ENCODE measurements around the gene PFDN6. TPM values are rescaled to one million over a fixed set of nuclear protein-coding genes. Genes with fewer than 3 reads are reported as not detected.

Gene PFDN6
- total and polyA plus RNA-seq, 2 of the 13 experiments (the other 11 are each of a cell fraction or from before 2014, with no cell fraction given) = 75.5 to 87.0 TPM

DNA sequence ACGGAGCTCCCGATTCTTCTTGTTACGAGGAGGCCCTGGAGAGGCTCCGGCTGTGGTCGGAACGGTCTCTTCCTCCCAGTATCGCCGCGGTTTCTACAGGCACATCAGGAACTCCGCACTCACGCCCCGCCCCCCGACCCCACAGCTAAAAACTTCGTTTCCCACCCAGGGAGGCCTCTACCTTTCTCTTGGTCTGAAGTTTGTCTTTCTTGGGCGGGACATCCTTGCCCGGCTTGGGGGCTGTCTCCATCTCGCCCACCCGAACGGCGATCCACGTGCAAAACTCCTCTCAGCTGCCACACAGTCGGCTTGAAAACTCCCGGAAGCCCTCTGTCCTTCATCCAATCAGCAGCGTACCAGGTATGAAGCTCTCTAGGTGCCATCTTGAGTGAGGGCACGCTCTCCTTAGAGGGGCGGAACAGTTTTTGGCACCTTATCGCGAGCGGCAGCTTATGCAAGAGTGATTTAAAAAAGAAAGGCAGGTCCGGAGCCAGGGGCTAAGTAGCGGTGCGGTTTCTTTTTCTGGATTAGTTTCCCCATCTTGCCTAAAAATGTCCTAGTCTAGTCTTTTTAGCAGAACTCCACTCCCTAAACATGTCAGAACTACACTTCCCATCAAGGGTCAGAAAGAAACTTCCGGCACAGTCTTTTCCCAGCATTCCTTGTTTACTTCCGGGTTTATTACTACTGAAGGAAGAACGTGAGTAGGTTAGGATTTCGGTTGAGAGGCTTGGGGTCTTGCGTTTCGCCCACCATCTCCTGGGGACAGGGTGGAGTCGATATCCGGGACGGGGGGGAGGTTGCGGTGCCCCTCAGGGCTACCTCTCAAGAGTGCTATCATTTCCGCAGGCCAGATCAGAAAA lies at the start of gene PFDN6, which contains the start of gene WDR46 (continued):
- TF ChIP-seq, protein P1, sequence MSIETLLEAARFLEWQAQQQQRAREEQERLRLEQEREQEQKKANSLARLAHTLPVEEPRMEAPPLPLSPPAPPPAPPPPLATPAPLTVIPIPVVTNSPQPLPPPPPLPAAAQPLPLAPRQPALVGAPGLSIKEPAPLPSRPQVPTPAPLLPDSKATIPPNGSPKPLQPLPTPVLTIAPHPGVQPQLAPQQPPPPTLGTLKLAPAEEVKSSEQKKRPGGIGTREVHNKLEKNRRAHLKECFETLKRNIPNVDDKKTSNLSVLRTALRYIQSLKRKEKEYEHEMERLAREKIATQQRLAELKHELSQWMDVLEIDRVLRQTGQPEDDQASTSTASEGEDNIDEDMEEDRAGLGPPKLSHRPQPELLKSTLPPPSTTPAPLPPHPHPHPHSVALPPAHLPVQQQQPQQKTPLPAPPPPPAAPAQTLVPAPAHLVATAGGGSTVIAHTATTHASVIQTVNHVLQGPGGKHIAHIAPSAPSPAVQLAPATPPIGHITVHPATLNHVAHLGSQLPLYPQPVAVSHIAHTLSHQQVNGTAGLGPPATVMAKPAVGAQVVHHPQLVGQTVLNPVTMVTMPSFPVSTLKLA (IDR thresholded peaks at IDR 0.05) = peak; percentile 77
- TF ChIP-seq TOPORS (CRISPR knock-in tag; IDR thresholded peaks at IDR 0.05) (no peak), ZNF614 (CRISPR knock-in tag; IDR thresholded peaks at IDR 0.05; ENCODE audit: borderline replicate concordance) (no peak), FOXM1 (CRISPR knock-in tag; IDR thresholded peaks at IDR 0.05) (no peak), ZNF788 (CRISPR knock-in tag; IDR thresholded peaks at IDR 0.05; ENCODE audit: borderline replicate concordance) (no peak), MEF2D (CRISPR knock-in tag; IDR thresholded peaks at IDR 0.05) (no peak), ZNF136 (CRISPR knock-in tag; IDR thresholded peaks at IDR 0.05; ENCODE audit: low read depth) (no peak; the same call in 1 of the 2 replicates), HNF4A (CRISPR knock-in tag; IDR thresholded peaks at IDR 0.05) (no peak), U2AF1 (optimal IDR thresholded peaks at IDR 0.05; ENCODE audit: low read depth, low read length) (peak; percentile 4), SNRNP70 (IDR thresholded peaks at IDR 0.05; ENCODE audit: low read depth, low read length) (no peak), RBFOX2 (IDR thresholded peaks at IDR 0.05; ENCODE audit: low read depth, low read length) (0 out of 2 replicates have a peak, but pooled peaks have one; percentile 5)
- TF ChIP-seq, protein P2, sequence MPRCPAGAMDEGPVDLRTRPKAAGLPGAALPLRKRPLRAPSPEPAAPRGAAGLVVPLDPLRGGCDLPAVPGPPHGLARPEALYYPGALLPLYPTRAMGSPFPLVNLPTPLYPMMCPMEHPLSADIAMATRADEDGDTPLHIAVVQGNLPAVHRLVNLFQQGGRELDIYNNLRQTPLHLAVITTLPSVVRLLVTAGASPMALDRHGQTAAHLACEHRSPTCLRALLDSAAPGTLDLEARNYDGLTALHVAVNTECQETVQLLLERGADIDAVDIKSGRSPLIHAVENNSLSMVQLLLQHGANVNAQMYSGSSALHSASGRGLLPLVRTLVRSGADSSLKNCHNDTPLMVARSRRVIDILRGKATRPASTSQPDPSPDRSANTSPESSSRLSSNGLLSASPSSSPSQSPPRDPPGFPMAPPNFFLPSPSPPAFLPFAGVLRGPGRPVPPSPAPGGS (CRISPR knock-in tag; IDR thresholded peaks at IDR 0.05) = no peak
